NCI-H510A (cell line): ENCODE measurements around the gene GYPC.
"Not testable (repeated sequence)": the region's sequence is repeated elsewhere in the genome, so short reads cannot be mapped to it uniquely, and the experiment has no call there.

Experiments
- DNase-seq: peaks from one replicate; lab custom pipeline; 2025; lab: John Stamatoyannopoulos, UW

Gene GYPC

DNA sequence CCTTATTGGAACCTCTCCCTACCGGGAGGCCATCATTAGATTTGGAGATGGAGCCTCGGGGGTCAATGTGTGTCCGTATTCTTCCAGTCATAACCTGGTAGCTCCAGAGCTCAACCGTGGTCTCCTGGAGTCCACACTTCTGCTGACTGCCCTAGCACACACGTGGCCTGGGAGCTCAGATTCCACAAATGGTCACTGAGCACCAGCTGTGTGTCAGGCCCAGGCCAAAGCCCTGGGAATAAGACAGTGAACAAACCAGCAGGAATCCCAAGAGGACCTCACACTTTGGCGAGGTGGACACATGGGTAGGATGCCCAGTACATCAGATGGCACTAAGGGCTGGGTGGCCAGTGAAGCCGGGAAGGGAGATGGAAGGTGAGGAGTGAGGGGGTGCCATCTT is 15.5 kb downstream of the GYPC start:
- DNase-seq: no peak

DNA sequence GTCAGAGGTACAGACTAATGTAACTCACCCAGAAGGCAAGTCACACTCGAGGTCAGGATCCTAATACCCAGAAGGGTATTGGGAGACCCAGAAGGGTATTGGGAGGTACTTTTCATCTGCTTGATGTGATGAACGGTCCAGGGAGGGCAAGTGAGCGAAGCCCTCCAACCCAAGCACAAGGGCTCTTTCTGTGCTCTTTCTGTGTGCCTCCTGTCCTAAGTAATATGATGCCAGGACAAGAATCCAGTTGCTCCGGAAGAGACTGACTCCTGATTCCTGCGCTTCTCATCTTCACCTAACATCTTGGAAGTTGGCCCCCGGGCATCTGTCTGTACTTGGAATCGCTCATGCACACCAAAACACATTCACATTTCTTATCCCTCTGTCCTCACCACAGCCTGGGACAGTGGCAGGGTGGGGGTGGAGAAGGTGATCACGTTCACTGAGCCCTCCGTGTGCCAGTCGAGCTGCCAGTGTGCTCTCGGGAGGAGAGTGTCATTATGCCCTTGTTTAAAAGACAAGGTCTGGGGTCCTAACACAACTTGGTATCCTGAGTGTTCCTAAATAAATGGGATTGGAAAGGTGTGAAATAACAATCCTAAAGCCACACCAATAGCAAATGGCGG is 17.1 kb downstream of the GYPC start:
- DNase-seq: no peak

DNA sequence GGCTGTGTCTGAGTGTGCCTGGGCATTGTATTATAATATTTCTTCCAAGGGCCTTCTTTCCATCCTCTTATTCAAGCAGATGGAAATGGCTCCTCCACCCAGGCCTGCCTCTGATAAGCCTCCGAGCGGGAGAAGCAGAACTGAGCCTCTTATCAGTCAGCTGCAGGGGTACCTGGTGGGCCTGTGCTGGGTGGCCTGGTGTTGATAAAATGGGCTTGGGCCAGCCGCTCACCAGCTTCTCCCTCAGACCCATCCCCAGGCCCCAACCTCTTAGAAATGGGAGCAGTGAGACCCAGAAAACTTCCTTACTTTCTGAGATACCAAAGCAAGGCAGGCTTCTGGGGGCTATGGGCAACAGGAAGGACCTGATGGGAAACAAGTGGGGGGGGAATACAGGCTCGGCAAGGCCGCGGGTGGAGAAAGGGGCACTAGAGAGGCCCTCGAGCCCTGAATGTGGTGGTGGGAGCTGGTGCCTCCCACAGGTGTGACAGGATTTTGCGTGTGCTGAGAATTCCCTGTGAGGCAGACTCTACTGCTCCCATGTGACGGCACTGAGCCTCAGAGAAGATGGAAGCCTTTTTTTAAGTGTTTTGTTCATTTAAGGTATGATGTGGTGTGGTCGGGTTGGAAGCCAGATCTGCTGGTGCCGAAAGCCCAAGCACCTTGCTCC is 18.3 kb downstream of the GYPC start:
- no peak for DNase-seq

DNA sequence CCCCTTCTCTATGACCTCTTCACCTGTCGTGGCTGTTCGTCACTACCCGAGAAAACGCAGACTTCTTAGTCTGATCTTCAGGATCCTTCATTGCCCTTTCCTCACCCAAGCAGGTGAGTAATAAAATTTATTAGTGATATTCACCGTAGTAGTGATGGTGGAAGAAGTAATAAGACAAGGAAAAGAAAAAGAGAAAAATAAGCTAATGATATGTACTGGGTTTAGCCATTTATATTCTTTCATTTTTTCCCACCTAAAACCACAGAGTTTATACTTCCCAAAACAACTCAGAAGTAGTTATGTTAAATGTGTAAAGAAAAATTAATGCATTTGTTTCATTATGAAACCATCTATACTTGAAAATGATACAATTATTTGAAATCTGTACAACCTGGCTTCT is 19.7 kb downstream of the GYPC start:
- no peak for DNase-seq

DNA sequence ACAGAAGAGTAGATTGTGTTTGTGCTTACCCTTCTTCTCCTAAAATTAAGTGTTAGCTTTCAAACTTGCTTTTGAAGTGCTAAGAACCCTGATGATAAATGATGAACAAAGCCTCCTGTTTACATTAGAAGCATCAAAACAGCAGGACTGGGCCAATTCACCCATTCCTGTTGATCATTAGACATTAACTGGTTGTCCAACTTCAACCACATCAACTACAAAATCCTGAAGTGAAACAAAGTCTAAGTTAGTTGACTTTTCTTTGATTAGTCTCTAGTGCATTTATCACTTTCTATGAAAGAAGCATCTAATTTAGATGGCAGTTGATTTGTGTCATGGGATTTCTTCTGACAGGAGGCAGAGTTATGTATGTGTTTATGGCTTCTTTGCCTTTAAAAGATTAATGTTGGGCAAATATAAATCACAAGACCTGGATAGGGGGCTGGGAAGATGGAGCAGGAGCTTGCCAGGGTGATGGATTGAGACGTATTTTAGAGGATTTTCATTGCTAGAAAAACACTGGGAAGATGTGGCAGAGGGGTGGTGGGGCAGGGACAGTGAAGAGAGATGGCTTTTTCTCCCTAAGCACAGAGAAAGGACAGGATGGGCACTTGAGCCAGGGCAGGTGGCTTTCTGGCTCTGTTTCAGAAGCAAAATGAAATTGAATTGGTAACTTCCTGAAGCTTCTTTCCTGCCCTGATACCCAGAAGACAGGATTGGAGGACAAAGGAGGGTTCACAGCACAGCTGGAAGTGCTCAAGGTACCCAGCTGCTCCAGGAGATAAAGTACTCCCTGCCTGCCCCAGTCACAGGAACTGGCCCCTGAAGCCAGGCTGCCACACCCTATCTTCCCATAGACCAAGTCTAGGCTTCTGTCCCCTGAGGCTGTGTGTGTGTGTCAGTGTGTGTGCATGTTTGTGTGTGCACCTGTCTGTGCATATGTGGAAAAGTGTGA is 20.5 kb downstream of the GYPC start:
- no peak for DNase-seq

DNA sequence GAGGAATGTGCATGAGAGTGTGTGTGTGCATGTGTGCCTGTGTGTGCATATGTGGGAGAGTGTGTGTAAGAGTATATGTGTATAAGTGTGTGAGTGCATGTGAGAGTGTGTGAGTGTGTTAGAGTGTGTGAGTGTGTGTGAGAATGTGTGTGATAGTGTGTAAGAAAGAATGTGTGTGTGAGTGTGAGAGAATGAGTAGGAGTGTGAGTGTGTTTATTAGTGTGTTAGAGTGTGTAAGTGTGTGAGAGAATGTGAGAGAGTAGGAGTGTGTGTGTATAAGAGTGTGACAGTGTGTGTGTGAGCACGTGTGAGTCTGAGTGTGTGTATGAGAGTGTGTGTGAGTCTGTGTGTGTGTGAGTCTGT is 21.2 kb downstream of the GYPC start:
- no peak for DNase-seq

DNA sequence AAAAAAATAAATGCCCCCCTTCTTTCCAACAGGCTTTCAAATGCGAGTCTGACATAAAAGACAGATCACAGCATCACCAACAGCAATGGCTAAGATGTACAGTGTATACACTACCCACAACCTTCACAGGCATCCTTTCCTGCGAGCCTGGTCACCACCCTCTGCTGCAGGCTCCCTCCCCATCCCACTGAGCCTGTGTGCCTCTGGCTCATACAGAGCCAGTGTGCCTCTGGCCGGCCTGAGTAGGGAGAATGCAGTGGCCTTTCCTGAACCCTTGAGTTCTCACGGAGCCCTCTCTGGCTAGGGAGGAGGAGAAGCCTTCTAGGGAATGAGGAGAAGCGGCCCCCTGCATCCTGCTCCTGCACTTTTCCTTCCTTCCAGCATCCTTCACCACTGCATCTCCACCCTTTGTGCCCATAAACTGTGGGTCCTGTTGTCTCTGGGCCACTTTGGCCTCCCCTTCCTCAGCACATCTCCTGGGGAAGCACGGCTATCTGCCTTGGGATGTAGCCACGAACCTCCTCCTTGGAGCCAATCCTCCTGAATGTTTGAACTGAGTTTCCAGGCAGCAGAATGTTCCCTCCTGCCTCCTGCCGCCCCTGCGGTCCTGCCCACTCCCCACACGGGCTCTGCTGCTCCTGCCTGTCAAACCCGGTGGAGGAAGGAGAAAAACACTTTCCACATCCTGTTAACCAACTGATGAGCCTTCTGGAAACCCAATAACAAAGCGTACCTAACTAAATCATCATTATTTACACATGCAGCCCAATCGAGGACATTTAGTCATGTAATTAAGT is 22.5 kb downstream of the GYPC start:
- DNase-seq: no peak

DNA sequence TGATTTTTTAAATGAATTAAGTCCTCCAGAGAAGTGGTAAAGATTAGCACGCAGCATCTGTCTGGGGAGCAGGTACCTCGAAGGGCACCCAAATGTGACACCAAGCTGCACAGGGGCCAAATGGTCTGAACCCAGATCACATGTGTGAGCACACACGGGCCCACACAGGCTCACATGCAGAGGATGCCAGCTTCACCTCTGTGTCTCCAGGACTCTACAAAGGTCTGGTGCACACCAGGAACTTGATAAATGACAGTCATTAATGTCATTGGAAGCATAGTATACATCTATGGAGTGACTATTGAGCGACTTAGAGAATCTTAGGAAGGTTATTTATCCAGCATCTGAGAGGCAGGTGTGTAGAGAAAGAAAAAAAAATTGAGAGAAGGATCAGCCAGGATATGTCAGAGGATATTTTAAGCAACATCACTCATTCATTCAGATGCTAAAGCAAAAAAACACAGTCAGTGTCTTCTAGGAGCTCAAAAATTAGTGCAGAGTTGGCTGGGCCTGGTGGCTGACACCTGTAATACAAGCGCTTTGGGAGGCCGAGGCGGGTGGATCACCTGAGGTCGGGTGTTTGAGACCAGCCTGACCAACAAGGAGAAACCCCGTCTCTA is 23.2 kb downstream of the GYPC start:
- DNase-seq: no peak

DNA sequence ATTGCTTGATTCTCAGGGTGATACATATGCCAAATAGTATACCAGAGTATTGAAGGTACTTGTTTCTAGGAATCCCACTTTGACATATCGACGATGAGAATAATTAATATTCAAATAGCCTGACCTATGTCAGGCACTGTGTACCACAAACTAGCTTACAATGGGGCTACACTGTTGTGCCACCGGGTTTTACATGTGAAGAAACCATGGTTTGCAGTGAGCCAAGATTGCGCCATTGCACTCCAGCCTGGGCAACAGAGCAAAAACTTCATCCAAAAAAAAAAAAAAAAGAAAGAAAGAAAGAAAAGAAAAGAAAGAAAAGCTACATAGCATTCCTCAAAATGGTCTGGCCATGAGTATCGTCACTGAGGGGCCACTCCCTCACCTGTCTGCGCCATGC is 25.5 kb downstream of the GYPC start:
- no peak for DNase-seq

DNA sequence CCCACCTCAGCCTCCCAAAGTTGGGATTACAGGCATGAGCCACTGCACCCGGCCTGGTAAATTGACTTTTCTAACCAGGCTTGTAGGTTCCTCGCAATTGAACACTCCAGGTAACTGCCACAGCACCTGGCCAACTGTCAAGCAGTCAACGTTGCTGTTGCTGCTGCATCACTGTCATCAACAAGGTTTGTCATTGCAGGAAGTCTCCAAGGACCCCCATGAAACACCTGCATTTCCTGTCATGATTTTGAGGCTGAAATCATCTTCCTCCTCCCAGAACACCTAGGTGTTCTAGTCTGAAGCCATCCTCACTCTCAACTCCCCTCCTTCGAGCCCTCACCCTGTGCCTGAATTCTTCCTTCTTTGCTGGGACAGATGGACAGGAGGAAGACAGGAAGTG is 29.7 kb downstream of the GYPC start:
- no peak for DNase-seq

DNA sequence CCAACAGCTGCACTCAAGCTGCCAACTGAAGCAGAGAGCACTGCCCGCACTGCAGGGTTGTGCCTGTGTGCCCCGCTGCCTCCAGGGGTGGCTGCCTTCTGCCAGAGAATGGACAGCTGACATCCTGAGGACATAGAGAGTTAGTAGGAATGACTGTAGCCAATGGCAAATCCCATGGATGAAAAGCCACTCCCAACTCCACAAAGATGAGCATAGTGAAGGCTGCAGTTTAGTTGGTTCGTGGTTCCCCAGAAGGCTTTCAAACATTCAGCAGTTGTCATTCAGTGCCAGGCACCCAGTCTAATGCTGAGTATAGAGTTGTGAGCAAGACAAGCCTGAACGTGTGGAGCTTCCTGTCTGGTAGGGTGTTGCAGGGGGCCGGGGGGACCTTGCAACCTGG is 30.3 kb downstream of the GYPC start:
- no peak for DNase-seq

DNA sequence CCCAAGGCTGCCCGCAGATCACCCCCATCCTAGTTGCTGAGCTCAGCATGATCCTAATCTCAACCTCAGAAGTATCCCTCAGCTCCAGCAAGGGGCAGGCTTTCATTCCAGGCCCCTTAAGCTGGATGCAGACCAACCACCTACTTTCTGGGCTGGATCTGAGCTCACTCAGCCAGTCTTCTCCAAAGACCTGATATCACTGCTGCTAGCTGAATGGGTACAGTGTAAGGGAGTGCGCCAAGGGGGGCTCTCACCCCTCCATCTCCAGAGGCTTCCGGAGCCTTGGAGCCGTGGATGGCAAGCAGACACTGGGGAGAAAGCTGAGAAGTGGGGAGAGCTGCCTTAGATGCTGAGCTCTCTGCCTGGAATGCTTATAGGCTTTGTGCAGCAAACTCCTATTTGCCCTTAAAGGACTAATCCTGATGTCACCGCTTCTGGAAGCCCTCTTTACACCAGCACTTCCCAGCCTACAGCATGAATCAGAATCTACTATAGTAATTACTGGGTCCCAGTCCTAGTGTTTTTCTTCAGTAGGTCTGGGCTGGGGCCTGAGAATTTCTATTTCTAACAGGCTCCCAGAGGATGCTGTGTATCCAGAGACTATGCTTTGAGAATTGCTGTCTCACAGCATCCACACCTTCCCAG is 31.0 kb downstream of the GYPC start:
- no peak for DNase-seq

DNA sequence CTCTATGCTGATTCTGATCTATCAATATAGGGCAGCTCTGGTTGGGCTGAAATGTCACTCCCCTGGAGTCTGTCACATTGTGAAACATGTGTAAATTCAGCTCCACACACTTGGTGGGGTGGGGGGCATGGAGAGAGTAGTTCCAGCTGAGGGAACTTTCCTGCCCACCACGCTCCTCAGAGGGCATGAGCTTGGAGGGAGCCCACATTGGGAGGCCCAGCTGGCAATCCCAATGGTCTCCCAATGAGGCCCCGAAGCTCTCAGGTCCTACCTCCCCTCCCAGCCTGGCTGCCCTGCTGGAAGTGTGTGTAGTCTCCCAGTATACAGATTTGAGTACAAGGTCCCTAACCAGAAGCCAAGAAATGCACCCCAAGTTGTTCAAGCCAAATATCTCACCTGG is 31.5 kb downstream of the GYPC start:
- DNase-seq: no peak

DNA sequence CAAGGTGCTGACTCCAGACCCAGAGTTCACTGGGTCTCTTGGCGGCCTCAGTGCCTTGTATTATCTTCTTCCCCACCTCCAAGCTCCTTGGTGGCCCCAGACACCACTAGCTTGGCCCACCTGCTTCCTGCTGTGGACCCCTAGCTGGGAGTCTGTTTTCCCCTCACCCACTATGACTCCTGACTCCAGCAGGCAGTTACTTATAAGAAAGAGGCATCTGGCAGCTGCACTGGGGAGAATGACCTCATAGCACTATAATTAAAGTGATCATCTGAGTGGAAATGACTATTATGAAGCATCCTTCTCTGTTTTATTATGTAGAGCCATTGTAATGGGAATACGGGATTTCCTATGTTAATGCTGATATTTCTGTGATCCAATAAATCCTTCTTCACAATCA is 32.6 kb downstream of the GYPC start:
- DNase-seq: not testable (repeated sequence)

DNA sequence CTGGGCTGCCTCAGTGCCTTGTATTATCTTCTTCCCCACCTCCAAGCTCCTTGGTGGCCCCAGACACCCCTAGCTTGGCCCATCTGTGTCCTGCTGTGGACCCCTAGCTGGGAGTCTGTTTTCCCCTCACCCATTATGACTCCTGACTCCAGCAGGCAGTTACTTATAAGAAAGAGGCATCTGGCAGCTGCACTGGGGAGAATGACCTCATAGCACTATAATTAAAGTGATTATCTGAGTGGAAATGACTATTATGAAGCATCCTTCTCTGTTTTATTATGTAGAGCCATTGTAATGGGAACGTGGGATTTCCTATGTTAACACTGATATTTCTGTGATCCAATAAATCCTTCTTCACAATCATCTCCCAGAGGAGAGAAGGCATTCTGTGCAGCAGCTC is 36.3 kb downstream of the GYPC start:
- not testable (repeated sequence) for DNase-seq

DNA sequence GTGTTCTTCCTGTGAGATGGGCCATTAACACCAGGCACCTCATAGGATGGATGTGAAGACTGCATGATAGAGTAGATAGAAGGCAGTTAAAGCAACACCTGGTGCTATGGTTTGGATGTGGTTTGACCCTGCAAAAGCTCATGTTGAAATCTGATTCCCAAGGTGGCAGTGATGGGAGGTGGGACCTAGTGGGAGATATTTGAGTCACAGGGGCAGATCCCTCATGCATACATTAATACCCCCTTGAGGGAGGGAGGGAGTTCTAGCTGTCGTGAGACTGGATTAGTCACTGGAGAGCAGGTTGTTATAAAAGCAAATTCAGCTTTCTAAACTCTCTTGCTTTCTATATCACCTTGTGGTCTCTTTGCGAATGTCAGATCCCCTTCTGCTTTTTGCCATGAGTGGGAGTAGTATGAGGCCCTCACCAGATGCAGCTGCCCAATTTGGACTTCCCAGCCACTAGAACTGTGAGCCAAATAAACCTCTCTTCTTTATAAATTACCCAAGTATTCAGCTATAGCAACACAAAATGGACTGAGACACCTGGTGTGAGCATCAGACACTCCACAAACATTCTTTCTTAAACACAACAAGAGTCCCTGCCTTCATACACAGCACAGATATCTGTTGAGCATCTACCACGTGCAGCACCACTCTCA is 37.1 kb downstream of the GYPC start:
- DNase-seq: not testable (repeated sequence)

DNA sequence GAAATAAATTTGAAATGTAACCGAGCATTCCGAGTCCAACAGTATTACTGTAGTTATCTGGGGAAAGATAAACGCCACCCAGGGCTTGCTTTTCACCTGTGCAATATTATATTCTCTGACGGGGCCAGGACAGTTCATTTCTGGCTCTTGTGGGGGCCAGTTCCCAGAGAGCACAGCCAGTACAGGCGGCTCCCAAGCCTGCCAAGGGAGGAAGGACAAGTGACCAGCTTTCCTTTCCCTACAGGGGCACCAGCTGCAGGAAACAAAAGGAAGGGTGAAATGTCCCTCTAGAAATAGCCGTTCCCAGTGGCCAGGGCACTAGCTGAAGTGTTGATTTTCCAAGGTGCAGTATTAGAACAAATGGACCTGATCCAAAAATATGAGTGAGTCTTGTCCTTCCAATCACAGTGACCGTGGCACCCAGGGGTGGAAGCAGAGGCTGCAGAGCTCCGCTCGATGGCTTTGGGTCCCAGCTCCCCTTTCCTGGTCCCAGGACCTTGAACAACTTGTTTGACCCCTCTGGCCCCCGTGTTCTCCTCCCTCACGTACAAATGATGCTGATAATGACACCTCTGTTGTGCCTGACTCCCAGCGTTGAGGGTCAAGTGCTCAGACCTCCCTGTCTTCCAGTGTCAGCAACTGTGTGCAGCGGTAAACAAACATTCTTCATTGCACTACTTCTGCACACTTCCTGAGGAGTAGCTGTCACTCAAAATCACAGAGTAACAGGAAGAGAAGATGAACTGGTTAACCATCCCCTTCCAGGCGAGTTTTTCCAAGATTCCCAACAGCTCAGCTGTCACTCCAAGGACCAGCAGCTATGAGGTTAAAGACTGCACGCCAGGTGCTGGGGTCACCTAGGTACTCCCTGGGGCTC is 40.9 kb downstream of the GYPC start:
- DNase-seq: no peak

DNA sequence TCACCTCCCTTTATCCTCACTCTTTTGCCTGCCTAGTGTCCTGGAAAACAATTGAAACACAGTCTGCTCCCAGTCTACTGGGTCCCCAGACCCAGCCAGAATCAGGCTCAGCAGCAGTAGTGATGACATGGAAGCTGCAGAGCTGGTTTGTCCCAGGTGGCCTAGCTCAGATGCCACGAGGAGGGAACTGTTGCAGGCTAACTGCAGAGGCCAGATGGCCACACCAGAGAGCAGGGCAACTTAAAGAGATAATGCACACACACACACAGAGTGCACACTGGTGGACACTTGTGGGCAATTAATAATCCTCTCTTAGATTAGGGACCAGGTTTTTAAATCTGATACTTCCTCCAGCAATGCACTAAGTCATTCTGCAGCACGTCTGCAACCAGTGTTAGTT is 42.4 kb downstream of the GYPC start:
- DNase-seq: no peak

DNA sequence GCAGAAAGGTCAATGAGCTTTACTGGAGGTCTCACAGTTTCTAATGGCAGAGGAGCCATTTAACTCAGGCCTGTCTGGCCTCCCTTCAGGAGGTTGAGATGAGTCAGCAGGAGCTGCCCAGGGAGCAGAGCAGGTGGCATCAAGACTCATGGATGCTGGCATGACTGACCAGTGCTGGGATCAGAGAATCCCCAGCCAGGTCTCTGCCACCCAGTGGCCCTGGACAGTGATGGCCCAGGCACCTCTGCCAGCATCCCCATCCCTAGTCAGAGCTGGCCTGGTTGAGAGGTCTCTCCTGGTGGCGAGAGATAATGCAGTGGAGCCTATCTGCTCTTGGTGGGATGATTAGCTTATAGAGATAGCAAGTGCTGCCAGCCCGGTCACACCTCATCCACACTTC is 43.1 kb downstream of the GYPC start:
- no peak for DNase-seq
